Measurements from ENCODE around the gene SLC26A2.
"Not testable (repeated sequence)": the region's sequence is repeated elsewhere in the genome, so short reads cannot be mapped to it uniquely, and the experiment has no call there.

The SLC26A2 gene

DNA sequence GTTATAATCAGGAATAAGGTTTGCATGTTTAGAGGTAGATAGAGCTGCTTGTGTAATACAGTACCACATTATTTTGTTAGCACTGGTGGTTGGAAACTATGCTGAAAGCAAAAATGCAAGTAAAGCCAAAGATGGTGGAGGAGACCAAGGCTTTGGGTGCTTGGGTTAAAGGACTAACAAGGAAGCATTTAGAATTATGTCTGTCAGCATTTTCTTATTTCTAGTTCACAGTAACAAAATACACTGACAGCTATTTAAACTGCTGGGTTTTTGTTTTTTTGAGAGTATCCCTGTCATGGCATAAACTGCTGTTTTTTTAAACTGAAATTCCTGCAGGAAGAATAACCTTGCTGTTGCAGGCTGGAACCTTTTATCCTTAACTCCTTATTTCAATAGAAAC lies 46.5 kb downstream of the SLC26A2 start:
- no peak for DNase-seq

DNA sequence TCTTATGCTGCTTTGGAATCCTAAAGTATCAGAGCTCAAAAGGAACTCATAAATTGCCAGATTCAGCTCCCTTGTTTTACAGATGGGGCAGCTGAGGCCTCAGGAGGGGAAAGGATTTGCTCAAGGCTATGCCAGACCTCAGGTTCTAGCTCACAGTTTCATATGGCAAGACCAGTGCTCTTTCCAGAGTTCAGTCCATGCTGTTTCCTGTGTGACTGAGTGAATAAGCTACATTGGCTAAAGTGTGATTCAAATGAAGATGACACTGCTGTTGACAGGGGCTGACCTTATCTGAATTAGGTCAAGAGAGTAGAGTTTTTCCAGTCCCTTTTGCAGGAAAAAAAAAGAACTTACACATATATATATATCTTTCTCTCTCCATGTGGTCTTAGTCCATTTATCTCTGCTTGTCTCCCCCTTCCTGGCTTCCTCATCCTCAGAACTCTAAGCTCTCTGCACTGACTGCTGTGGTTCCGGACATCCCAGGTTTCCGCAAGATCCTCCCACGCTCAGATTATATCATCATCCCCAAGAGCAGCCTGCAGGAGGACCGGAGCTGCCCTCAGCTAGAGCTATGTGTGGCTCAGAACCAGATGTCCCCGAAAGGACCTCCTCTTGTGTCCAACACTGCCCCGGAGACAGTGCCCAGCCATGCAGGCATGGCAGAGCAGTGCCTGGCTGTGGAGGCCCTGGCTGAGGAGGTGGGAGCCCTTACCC lies 49.3 kb downstream of the SLC26A2 start:
- DNase-seq, result no peak

DNA sequence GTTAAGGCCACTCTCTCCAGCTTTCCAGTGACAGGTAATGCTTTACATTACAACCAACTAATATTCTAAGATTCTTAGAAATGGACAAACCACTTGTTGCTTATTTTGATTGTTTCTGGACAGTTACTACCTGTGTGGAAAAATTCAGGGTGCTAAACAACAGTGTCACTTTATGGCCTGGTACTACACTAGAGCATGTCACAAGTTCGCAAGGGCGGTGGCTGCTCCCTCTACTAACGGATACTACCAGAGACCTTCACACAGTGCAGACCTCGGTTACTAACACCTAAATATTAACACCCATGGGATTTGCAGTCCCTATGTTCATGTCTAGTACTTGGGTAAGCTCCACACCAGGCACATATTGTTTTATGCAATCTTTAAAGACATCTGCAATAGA lies 53.4 kb downstream of the SLC26A2 start:
- no peak for DNase-seq

DNA sequence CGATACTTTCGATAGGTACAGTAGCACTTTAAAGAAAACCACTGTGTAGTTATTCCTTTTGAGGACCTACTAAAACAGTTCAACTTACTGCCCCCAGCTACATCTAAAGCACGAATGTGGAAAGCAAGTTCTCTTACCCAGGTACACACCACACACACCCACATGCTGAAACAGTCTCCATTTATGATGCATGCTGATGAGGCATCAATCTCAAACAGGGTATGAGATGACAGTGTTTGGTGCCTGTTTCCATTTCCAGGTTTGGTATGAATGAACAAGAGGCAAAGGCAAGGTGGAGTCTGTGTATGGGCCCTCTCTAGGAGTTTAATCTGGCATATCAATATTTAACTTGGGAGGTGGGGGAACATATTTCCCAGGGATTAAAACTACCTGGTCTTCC lies 53.9 kb downstream of the SLC26A2 start:
- no peak for DNase-seq

DNA sequence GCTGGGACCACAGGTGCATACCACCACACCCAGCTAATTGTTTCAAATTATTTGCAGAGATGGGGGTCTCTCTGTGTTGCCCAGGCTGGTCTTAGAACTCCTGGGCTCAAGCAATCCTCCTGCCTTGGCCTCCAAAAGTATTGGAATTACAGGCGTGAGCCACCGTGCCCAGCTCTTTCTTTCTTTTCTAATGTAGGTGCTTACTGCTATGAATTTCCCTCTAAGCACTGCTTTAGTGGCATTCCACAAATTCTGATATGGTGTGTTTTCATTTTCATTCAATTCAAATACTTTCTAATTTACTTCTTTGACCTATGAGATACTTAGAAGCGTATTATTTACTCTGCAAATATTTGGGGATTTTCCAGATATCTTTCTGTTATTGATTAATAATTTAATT lies 54.9 kb downstream of the SLC26A2 start:
- no peak for DNase-seq

DNA sequence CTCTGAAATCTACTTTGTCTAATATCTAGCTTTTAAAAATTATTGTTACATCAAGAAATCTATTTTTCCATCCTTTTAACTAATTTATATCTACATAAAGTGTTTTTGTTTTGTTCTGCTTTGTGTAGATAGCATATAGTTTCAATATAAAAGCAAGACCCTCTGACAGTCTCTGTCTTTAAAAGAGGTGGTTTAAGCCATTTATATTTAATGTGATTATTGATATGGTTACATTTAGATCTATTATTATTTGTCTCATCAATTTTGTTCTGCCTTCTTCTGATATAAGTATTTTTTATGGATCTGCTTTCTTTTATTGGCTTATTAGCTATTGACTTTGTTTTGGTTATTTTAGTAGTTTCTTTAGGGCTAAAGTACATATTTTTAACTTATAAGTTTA lies 56.0 kb downstream of the SLC26A2 start:
- DNase-seq, result no peak

DNA sequence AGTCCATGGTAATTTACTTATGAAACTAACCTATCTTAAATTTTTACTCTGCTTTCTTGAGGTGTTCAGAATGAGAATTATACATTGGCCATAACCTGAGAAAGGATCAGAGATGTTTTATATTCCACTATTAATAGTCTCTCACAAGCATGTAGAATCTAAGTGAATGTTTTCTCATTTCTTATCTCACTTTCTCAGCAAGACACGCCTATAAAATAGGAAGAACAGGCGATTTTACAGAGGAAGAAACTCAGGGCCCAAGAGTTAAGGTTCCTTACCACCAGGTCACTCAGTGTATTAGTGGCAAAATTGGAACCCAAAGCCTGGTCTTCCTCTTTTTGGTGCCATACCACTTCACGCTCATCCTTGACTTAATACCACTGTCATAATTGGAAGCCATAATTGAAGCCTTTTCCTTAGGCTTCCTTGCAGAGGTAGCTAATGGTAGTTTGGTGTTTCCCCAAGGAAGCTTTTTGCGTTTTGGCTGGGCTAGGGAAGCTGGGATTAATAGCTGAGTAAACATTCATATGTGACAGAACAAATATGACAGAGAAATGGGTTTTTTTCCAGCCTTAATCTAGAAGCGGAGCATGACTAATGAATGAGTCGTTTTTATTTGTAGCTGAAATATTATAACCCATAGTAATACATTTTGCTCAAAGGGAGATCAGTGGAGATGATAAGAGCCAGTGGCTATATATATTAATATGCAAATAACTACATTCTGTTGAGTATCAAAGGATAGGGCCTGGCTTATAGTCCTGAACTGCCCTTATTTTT lies 56.9 kb downstream of the SLC26A2 start:
- DNase-seq, result no peak

DNA sequence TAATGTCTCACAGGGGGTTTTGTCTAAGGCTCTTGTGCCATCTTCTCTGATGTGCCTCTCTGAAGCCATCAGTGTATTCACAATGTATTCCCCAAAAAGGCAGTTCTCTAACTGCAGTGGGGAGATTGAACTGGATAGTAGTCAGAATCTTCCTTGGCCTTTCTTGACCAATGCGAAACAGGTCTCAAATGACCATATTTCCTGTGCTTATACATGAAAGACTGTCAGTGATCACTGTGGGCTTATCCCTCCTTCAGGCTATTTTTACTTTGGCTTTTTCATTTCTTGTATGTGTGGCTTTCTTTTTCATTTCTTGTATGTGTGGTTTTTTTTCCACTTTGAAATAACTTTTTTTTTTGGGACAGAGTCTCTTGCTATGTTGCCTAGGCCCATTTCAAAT lies 59.7 kb downstream of the SLC26A2 start:
- DNase-seq, result no peak

DNA sequence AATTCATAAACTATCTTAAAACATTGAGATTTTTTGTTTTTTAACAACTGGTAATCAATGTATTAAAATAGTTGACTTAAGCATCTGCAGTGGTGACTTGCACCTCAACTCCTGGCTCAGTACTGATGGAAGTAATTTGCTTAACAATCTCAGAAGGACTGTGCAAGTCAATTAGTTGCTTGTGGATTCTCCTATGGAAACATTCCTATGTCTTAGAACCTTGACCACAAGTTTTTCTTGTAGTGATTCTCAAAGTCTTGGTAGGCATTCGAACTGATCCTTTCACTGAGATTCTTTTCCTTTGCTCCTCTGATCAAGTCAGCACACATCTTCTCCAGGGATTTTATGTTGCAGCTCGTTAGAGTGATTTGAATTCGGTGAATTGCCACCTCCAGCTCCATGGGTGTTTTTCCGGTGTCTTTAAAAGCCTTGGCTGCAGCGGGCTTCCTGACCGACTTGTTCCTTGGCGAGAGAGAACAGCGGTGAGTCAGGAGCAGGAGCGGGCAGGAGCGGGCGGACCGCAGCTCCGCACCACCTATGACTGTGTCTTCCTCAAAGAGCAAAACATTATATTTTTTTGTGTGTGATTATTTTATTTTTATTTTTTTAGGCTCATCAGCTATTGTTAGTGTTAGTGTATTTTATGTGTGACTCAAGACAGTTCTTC lies 61.1 kb downstream of the SLC26A2 start:
- no peak for DNase-seq

DNA sequence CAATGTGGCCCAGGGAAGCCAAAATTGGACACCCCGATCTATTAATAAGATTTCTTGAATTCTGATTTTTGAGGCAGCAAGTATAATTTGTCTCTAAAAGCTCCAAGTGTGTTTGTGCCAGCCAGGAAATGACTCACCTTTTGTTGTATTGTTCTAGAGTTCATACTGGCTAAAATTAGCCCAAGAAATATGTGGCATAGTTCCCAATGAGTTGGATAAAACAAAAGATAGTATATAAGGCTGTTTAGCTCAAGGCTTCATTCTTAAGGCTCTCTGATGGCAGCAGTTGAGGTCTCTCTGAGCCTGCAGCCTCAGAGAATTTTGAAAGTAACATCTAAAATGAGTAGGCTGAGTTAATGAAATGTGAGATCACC lies 61.6 kb downstream of the SLC26A2 start:
- no peak for DNase-seq

DNA sequence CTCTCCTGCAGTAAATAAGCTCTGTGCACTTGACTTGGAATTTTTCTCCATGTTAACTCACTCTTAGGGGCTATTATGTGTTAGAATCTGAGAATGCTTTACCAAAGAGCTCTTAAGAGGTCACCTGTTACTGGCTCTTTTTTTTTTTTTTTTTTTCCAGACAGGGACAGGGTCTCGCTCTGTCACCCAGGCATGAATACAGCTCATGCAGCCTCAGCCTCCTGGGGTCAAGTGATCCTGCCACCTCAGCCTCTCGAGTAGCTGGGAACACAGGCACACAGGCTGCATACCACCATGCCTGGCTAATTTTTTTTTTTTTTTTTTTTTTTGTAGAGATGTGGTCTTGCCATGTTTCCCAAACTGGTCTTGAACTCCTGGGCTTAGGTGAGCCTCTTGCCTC lies 62.1 kb downstream of the SLC26A2 start:
- DNase-seq, result no peak

DNA sequence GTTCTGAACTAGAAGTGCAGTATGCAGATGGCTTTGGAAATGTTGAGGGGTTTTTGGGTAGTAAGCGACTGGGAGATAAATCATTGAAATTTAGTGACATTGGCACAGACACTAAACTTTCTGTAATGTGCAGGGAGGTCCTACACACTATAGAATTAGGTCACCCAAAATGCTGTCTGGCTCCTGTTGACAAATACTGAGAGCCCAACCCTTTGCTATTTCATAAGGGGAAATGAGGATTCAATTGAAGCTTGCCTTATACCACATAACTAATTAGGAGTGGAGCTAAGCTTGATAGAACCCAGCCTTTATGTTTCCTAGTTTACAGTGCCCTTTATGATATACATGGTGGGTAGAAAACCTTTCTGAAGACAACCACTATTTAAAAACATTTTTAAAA lies 62.6 kb downstream of the SLC26A2 start:
- no peak for DNase-seq

DNA sequence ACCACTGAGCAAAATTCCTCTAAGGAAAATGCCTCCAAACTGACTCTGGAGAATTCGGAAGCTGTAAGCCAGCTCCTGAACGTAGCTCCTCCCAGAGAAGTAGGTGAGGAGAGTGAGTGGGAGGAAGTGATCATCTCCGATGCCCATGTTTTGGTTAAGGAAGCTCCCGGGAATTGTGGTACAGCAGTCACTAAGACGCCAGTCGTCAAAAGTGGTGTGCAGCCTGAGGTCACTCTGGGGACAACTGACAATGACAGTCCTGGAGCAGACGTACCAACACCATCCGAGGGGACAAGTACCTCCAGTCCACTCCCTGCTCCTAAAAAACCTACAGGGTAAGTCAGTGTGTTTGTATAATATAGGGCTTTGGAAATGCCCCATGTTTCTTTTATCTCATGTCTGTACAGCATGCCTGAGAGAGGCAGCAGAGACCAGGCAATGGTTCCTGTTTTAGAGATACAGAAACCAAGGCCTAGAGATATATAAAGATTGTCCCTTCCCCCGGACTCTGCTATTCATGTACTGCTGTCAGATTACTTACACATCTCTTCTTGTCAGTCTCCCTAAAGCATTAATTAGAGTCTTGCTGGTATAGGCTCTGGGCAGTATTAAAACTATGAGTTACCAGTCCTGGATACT lies 63.9 kb downstream of the SLC26A2 start:
- DNase-seq, result no peak

DNA sequence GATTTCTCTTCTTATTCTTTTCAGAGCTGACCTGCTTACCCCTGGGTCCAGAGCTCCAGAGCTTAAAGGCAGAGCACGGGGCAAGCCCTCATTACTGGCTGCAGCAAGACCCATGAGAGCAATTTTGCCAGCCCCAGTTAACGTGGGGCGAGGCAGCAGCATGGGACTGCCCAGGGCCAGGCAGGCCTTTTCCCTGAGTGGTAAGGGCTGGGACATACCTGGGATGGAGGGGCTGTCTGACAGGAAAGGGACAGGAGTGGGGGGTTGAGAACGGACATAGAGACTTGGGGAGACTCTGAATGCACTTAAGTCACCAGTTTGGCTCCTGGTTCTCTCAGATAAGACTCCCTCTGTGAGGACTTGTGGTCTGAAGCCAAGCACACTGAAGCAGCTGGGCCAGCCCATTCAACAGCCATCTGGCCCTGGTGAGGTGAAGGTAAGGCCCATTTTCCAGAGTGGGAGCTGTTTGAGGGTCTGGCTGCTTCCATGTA lies 66.2 kb downstream of the SLC26A2 start:
- no peak for DNase-seq

DNA sequence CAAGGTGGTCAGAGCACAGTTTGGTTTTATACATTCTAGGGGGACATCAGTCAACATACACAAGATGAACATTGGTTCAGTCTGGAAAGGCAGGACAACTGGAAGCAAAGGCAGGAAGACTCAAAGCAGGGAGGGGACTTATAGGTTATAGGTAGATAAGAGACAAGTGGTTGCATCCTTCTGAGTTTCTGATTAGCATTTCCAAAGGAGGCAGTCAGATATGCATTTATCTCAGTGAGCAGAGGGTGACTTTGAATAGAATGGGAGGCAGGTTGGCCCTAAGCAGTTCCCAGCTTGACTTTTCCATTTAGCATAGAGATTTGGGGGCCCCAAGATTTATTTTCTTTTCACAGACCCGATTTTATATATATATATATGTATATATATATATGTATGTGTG lies 67.5 kb downstream of the SLC26A2 start:
- not testable (repeated sequence) for DNase-seq

DNA sequence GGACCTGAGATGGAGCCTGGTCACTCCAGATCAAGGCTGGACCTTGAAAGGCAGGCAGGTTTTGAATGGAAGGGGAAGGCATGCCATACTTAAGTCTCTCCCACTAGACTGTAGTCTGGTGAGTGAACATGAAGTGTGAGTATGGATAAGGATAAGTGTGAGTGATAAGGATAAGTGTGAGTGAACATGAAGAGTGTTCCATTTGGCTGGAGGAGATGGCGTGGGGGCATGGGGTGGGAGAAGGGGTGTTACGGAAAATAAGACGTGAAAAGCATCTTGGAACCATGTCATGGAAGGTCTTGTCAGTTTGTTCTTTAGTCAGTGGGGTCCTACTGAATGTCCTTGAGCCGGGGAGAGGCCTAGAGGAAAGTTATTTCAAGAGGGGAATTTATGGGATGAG lies 72.8 kb downstream of the SLC26A2 start:
- DNase-seq, result no peak

DNA sequence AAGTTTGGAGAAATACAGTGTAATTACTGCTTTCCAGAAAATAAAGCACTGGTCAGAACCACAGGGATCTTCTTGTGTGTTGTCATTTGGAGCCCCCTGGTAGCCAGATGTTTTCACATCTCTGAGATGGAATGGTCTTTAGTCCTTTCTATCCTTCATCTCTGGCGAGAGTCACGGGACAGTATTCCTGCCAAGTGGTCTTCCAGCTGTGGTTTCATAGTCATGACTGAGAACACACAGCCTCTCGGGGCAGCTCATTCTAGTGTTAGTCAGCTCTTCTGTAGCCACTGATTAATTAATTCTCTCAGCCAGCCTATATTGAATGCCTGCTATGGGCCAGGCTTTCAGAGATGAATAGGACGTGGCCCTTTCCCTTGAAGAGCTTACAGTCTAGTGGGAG lies 74.1 kb downstream of the SLC26A2 start:
- no peak for DNase-seq

DNA sequence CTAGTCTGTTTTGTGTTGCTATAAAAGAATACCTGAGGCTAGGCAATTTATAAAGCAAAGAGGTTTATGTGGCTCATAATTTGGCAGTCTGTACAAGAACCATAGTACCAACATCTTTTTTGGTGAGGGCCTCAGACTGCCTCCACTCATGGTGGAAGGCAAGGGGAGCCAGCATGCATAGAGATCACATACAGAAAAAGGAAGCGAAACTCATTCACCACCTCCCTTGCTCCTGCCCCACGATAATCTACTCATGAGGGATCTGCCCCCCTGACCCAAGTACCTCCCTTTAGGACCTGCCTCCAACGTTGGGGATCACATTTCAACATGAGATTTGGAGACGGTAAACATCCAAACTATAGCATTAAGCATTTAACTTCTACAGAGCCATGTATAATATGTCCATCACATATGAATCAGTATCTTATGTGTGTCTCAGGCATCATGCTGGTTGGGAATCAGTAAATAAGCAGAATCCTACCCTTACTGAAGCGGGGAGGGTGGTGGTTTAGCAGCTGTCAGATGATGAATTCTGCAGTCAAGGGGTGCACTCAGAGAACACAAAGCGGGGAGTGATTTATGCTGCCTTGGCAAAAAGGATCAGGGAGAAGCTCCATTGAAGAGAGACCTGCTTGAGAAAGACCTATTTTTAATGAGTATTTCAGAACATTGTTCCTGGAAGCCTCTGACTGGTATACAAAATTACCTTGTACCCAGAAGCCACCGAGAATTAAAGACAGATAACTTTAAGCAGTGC lies 74.8 kb downstream of the SLC26A2 start:
- DNase-seq, result no peak

DNA sequence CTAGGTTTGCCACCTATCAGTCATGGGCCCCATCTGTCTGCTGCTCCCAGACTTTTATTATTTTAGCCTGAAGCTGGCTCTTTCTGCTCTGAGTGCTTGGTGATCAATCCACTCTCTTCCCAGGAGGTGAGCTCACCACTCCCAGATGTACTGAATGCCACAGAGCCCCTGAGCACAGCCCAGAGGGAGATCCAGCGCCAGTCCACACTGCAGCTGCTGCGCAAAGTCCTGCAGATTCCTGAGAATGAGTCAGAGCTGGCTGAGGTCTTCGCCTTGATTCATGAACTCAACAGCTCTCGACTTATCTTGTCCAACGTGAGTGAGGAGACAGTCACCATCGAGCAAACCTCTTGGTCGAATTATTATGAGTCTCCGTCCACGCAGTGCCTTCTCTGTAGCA lies 76.0 kb downstream of the SLC26A2 start:
- no peak for DNase-seq

Data from NCI-H510A (cell line).